GM23248 (cell line): Measurements from ENCODE around the gene GJB1. TPM values are rescaled to one million over a fixed set of nuclear protein-coding genes. Genes with fewer than 3 reads are reported as not detected.

Experiments
- DNase-seq: peaks from one replicate; pipeline ENCODE4 v3.0.0-alpha.2; 2015
- H2AFZ ChIP-seq: fragments of 200-600 bp; sonication (generic); 2 replicates; pipeline ENCODE4 v1.6.1; 2016; ENCODE audit warnings: antibody characterized with exemption
- H3F3A ChIP-seq: fragments of 200-600 bp; sonication (generic); 2 replicates; pipeline ENCODE4 v1.6.1; 2016; ENCODE audit warnings: mild to moderate bottlenecking, antibody characterized with exemption, mixed run types; ENCODE audit not compliant: insufficient read depth
- H3K27ac ChIP-seq: fragments of 200-600 bp; sonication (generic); 2 replicates; pipeline ENCODE4 v1.5.1; 2016; ENCODE audit warnings: mild to moderate bottlenecking
- H3K27me3 ChIP-seq: fragments of 200-600 bp; sonication (generic); replicated peaks from 2 replicates; pipeline ENCODE4 v1.6.1; 2016; ENCODE audit warnings: mild to moderate bottlenecking; ENCODE audit not compliant: insufficient read depth
- H3K36me3 ChIP-seq: fragments of 200-600 bp; sonication (generic); 2 replicates; pipeline ENCODE4 v1.6.1; 2016; ENCODE audit warnings: low read depth, mild to moderate bottlenecking
- H3K4me1 ChIP-seq: fragments of 200-600 bp; sonication (generic); 2 replicates; pipeline ENCODE4 v1.6.1; 2016; ENCODE audit warnings: mild to moderate bottlenecking; ENCODE audit not compliant: insufficient read depth
- H3K4me2 ChIP-seq: fragments of 200-600 bp; sonication (generic); one replicate; pipeline ENCODE4 v1.6.1; 2016; ENCODE audit warnings: mild to moderate bottlenecking; ENCODE audit not compliant: unreplicated experiment
- H3K4me3 ChIP-seq: fragments of 200-600 bp; sonication (generic); 2 replicates; pipeline ENCODE4 v1.5.1; 2016; ENCODE audit warnings: mild to moderate bottlenecking
- H3K79me2 ChIP-seq: fragments of 200-600 bp; sonication (generic); 2 replicates; pipeline ENCODE4 v1.6.1; 2016; ENCODE audit warnings: mild to moderate bottlenecking; ENCODE audit not compliant: insufficient read depth
- H3K9ac ChIP-seq: fragments of 200-600 bp; sonication (generic); 2 replicates; pipeline ENCODE4 v1.6.1; 2016; ENCODE audit warnings: mild to moderate bottlenecking
- H3K9me2 ChIP-seq: fragments of 200-600 bp; sonication (generic); 2 replicates; pipeline ENCODE4 v1.6.1; 2016; ENCODE audit warnings: mixed run types, mild to moderate bottlenecking, moderate library complexity; ENCODE audit not compliant: insufficient read depth
- H3K9me3 ChIP-seq: fragments of 200-600 bp; sonication (generic); one replicate; pipeline ENCODE4 v1.6.1; 2017; ENCODE audit warnings: low read depth
- H4K20me1 ChIP-seq: fragments of 200-600 bp; sonication (generic); 2 replicates; pipeline ENCODE4 v1.6.0; 2016; ENCODE audit not compliant: insufficient read depth
- EZH2 ChIP-seq: fragments of 200-600 bp; sonication (generic); IDR thresholded peaks from 2 replicates; pipeline ENCODE4 v1.6.1; 2018; ENCODE audit warnings: antibody characterized with exemption, mild to moderate bottlenecking; ENCODE audit not compliant: insufficient read depth, poor library complexity, severe bottlenecking
- EZH2phosphoT487 ChIP-seq: fragments of 200-600 bp; sonication (generic); IDR thresholded peaks from 2 replicates; pipeline ENCODE4 v1.6.1; 2018; ENCODE audit warnings: antibody characterized with exemption, moderate library complexity, mild to moderate bottlenecking, low read depth; ENCODE audit not compliant: insufficient read depth
- WGBS, 2 experiments: methylation state at CpG; one replicate each; pipeline ENCODE4 v1.1.6; 2015 to 2017; ENCODE audit warnings: low lambda C conversion rate in 2 of 2, low coverage in 1 of 2; ENCODE audit errors: missing lambda C conversion rate in 2 of 2; 5-methylcytosine and 5-hydroxymethylcytosine counted together
- in situ Hi-C: fragments of 300-500 bp; cut with MboI; formaldehyde crosslinking; loops from 2 replicates; pipeline ENCODE4 v1.15.0; 2020
- polyA plus RNA-seq: library from polyadenylated mRNA; unstranded; fragments of >200 nt; fragmentation: Nextera tagmentation; extraction: Ambion mirVana; gene quantifications from 2 replicates; pipeline ENCODE4 v1.2.1, GENCODE V29; 2016
- total RNA-seq: library from RNA; depleted of rRNA; stranded (reverse); fragments of >200 nt; shearing (Covaris generic); gene quantifications from 2 replicates; pipeline ENCODE4 v1.2.3, GENCODE V29; 2014

Gene GJB1
- total and polyA plus RNA-seq, 2 experiments from 2014 or later = not detected

GRCh38 chrX:71250841-71251240 is 27.8 kb downstream of the GJB1 start:
- H3K9me2 ChIP-seq = no peaks in the 10 kb centered on the region
- WGBS, 2 experiments = 99 to 100% methylated on average over 8 to 9 of the region's 9 CpGs
- no peaks in the 10 kb centered on the region for H3K27me3 ChIP-seq
- no peak overlapping the region for H3K9ac ChIP-seq
- in situ Hi-C loops = no loop called here
- H2AFZ ChIP-seq = no peak overlapping the region
- H3F3A ChIP-seq = no peaks in the 10 kb centered on the region
- H4K20me1 ChIP-seq = no peaks in the 10 kb centered on the region
- no peak overlapping the region for H3K4me3 ChIP-seq
- H3K36me3 ChIP-seq = no peaks in the 10 kb centered on the region
- peaks cover 7% of the 10 kb centered on the region for H3K79me2 ChIP-seq
- H3K4me1 ChIP-seq = peaks cover 8% of the 10 kb centered on the region; the same call in 1 of the 2 replicates
- no peaks in the 10 kb centered on the region for H3K9me3 ChIP-seq
- no peak overlapping the region for H3K4me2 ChIP-seq
- no peak overlapping the region for H3K27ac ChIP-seq
- TF ChIP-seq EZH2 = no peak
- no peak for TF ChIP-seq EZH2phosphoT487
- no peak for DNase-seq

- Histone ChIP-seq H3K36me3 (no peaks in the 10 kb centered on the region), H3F3A (no peaks in the 10 kb centered on the region), H3K9ac (no peak overlapping the region), H3K4me2 (no peak overlapping the region), H3K4me3 (no peak overlapping the region), H3K27ac (no peak overlapping the region), H3K9me3 (no peaks in the 10 kb centered on the region), H3K27me3 (no peaks in the 10 kb centered on the region), H4K20me1 (no peaks in the 10 kb centered on the region), H3K4me1 (peaks cover 8% of the 10 kb centered on the region; the same call in 1 of the 2 replicates), H2AFZ (no peak overlapping the region), H3K79me2 (peaks cover 7% of the 10 kb centered on the region), H3K9me2 (no peaks in the 10 kb centered on the region)
- no peak for TF ChIP-seq EZH2phosphoT487
- TF ChIP-seq EZH2 = no peak
- in situ Hi-C loops = no loop called here
- WGBS, 2 experiments = 61 to 77% methylated on average over 3 to 8 of the region's 8 CpGs
- DNase-seq = no peak
Observed at GRCh38 chrX:71251466-71251973, 28.5 kb downstream of the GJB1 start.

GRCh38 chrX:71252221-71252620 is 29.2 kb downstream of the GJB1 start:
- H3K4me3 ChIP-seq = no peak overlapping the region; the same call in 1 of the 2 replicates
- peaks cover 8% of the 10 kb centered on the region; the same call in 1 of the 2 replicates for H3K4me1 ChIP-seq
- H3K9ac ChIP-seq = no peak overlapping the region
- TF ChIP-seq EZH2 (no peak), EZH2phosphoT487 (no peak)
- H3K36me3 ChIP-seq = no peaks in the 10 kb centered on the region
- H3F3A ChIP-seq = no peaks in the 10 kb centered on the region
- no peaks in the 10 kb centered on the region for H3K9me2 ChIP-seq
- no peaks in the 10 kb centered on the region for H4K20me1 ChIP-seq
- H3K27me3 ChIP-seq = no peaks in the 10 kb centered on the region
- H3K79me2 ChIP-seq = peaks cover 7% of the 10 kb centered on the region
- no peaks in the 10 kb centered on the region for H3K9me3 ChIP-seq
- no peak overlapping the region for H3K4me2 ChIP-seq
- WGBS, 2 experiments = 100% methylated on average over 2 of the region's 2 CpGs; no CpG with 5 or more reads in 1 of the 2 experiments
- in situ Hi-C loops = no loop called here
- H3K27ac ChIP-seq = no peak overlapping the region
- DNase-seq = no peak
- no peak overlapping the region for H2AFZ ChIP-seq

GRCh38 chrX:71253253-71254091 is 30.4 kb downstream of the GJB1 start:
- DNase-seq = peak; percentile 54
- TF ChIP-seq EZH2 = no peak
- no peak for TF ChIP-seq EZH2phosphoT487
- Histone ChIP-seq H3K79me2 (peaks cover 7% of the 10 kb centered on the region), H3K9me2 (no peaks in the 10 kb centered on the region), H3F3A (no peaks in the 10 kb centered on the region), H4K20me1 (no peaks in the 10 kb centered on the region), H3K4me1 (peaks cover 8% of the 10 kb centered on the region; the same call in 1 of the 2 replicates), H3K9ac (peak overlapping the region; percentile 88), H3K27ac (no peak overlapping the region), H3K36me3 (no peaks in the 10 kb centered on the region), H2AFZ (peak overlapping the region; percentile 92), H3K9me3 (no peaks in the 10 kb centered on the region), H3K27me3 (no peaks in the 10 kb centered on the region), H3K4me2 (peak overlapping the region; percentile 68), H3K4me3 (peak overlapping the region; percentile 87)
- 1 to 4% methylated on average over 9 to 35 of the region's 35 CpGs for WGBS, 2 experiments
- in situ Hi-C loops = no loop called here
